Stimulated activated CD4-positive, alpha-beta T cell treated with anti-CD3 and anti-CD28 coated beads, TNF-alpha, amount 100 ng/mL, for 1 hour (primary cell): ENCODE measurements around the gene IL3.

Experiments used
- DNase-seq, 3 donors: peaks; one replicate each; pipeline ENCODE4 v3.0.0-alpha.2; 2020; ENCODE audit warnings: low read depth in 3 of 3, low spot score in 1 of 3

IL3 gene

DNA sequence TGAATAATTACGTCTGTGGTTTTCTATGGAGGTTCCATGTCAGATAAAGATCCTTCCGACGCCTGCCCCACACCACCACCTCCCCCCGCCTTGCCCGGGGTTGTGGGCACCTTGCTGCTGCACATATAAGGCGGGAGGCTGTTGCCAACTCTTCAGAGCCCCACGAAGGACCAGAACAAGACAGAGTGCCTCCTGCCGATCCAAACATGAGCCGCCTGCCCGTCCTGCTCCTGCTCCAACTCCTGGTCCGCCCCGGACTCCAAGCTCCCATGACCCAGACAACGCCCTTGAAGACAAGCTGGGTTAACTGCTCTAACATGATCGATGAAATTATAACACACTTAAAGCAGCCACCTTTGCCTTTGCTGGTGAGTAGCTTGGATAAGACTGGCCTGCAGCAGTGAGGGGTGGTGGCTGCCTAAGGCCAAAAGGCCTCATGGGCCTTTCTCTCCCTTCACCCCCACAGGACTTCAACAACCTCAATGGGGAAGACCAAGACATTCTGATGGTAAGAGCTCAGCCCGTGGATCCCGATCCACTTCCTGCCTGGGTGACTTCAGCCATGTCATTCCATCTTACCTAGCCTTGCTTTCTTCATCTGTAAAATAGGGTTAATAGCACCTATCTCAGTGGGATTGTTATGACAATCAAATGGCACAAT lies at the start of gene IL3:
Gene IL3 (plus strand): TSS at position 155 of the 661 bp plus-strand sequence. CDS start 52 bp downstream, at position 207.
- no peak for DNase-seq

DNA sequence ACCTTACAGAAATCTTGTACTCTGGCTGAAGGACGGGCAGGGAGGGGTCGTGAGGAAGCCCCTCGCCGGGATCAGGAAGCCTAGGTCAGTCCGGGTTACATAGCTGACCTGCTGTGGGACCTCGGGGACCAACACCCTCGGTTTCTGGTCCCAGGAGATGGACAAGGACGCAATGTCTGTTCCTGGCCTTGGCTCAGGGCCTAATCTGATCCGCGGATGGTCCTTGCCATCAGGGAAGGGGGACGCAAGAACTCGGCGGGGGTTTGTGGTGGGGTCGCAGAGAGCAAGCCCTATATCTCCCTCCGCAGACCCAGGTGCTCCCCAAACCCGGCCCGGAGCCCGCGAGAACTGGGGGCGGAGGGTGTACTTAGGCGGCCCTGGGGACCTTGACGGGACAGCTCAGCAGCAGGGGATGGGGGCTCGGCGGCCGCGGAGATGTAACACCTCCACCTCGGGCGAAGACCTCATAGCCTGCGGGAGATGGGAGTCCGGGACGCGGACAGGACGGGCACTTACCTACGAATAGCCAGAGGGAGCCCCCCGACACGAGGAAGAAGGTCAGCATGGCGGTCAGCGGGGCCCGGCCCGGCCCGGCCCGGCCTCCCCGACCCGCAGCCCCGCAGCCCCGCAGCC lies 49.4 kb upstream of the IL3 start:
- DNase-seq, result no peak

GRCh38 chr5:132011622-132012343 lies 48.7 kb upstream of the IL3 start, which contains the start of gene ACSL6:
ACSL6 (minus strand) TSS chr5:132011658; CDS start chr5:132011553, 105 bp downstream.
- DNase-seq, result peak in 1 of 3 donors; percentile 21

DNA sequence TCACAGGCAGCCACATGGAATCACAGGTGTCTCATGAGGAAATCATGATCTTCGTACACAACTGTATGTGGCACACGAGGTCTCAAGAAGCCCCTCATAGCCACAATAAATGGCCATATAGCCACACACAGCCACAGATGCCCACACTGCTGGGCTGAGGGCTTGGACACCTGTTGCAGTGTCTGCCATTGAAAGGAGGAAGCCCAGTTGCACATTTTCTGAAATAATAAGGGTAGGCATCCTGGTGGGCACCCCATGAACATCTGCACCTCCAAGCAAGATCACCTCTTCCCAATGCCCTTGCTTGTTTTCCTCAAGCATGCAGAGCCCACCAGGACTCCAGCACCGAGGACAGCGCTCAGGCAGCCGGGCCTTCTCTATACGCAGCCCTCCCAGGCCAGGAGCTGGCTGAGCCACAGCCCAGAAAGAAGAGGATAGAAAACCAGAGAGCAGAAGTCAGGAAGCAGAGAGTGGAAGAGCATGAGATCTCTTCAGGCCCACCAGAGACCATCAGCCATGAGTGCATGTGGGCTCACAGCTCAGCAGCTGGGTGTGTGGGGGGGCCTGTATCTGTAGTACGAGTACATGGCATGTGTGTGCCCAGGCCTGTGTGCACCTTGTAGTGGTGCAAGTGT lies 48.0 kb upstream of the IL3 start:
- no peak for DNase-seq

- no peak for DNase-seq
These were observed 47.3 kb upstream of the IL3 start for GRCh38 chr5:132013006-132013689.

DNA sequence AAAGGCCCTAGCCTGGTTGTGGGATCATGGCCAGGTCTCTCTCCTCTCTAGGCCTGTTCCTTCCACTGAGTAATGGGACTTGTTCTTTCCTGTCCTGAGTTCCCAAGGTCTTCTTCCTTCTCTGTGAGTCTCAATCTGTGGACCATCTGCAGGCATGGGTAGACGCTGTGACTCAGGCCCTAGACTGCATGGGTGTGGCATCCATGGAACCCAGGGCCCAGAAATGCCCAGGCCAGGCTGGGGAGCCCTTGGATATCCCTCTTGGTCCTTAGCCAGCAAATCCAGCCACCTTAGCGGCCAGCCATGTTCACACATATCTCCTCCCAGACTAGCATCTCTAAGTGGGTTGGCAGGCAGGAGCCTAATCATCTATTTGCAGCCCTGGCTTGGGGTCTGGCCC lies 46.7 kb upstream of the IL3 start:
- no peak for DNase-seq

DNA sequence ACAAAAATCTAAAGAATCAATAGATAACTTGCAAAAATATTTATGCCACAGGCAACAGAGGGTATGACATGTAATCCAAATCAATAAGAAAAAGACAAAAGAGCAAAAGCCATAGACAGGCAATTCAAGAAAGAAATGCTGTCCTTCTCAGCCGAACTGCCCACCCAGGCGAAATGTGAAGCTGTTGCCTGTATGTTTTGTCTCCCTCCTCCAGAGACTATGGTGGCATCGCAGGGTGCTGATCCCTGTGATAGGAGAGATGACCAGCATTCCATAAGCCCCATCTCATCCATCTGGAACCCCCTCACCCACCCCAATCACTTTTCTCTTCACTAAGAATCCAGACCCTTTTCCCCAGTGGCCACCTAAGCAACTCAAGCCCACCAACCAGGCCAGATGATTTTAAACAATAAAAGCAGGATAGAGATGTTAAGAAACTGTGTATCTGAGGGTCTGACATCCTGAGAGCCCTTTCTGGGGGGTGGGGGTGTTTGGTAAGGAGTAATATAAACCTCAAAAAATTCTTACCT lies 43.7 kb upstream of the IL3 start:
- no peak for DNase-seq

- no peak for DNase-seq
These were observed 43.1 kb upstream of the IL3 start for GRCh38 chr5:132017316-132017715.

DNA sequence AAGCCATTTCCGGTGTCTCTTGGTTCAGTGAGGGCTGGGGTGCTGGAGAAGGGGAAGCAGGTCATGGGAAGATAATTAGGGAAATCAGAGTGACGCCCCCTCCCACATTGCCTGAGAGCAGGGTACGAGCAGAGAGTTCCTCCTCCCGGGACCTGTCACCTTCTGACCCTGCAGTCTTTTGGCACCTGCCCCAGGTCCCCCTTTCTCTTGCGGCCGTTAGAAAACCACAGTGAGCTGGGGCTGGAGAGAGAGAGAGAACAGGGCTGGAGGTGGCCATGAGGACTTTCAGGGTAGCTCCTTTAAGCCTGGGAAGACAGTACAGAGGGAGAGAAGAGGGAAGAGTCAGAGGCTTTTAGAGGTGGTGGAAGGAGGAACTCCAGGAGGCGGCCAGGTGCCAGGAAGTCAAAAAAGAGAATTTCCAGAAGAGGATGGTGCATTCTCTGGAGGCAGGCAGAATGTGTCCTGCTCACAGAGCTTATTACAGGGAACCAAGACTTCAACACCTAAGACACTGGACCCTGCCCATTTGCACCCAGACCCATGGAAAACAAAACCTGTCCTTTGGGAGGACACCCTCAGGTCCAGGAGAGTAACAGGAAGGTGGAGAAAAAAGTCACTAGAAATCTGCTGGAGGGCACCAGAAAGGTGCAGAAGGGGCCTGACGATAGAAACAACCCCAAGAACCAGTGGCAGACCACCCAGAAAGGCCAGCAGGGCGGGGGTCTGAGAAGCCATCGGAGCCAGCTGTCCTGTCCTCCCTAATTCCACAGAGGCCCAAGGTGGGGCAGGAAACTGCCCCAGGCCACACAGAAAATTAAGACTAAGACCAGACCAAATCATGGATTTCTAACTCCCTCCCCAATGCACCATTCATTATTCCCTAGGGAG lies 42.5 kb upstream of the IL3 start:
- no peak for DNase-seq

GRCh38 chr5:132019337-132019736 lies 41.1 kb upstream of the IL3 start:
- DNase-seq, result no peak

DNA sequence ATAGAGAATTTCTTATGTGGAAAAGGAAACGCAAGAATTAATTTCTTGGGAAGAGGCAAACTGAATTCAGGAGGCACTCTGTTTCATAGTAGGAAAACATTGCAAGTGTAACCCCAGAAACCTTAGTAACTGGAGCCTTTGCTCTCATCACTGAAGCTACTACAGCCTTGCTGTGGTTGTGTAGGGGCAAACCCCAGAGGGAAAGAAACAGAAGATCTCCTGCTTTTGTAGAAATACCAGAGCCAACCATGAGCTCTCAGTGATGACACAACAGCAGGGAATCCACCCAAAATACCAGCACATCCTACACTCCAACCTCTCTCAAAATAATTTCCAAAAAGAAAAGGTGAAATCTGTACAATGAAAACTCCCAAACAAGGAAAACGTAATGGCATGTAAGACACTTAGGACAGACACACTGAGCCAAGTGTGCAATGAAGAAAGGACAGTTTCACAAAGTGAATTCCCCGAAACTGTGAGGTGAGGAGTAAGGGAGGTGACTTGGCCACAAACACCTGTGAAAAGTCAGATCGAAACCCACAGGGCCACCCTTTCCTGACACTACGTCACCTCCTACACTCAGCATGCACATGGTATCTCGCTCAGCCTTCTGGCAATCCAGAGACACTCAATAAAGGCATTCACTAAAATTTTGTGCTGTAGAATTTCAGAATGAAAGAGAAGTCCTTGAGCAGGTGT lies 40.4 kb upstream of the IL3 start:
- DNase-seq, result peak in 2 of 3 donors; percentile 18 to 29

DNA sequence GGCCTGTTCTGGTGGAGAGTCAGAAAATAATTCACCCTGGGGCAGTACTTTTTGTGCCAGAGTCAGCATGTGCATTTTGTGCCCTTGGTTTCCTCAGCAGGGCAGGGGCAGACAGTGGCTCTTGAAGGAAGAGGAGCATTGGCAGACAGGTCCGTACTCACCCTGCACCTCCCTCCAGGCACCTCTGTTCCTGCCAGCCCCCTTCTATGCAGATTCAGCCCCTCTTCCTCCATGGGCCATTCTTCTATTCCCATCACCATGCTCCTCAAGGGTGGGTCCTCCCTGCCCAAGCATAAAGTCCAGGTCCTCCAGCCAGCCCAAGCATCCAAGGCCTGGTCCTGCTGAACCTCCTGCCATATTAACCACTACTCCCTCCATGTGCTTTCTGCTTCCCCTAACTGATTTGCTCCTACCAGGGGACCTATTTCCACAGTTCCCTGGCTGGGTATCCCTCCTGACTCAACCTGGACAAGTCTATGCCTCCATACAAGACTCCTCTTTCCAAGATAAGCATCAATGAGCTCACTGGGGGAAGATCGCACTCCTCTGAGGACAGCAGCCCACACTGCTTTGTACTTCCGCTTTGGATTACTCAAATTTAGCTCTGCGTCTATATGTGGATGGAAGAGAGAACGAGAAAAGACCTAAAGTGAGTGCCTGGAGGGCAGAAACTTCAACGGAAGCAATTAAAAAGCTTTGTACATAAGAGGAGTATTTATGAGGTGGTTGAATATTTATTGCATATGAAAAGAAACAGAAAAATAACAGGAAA lies 39.7 kb upstream of the IL3 start:
- DNase-seq, result no peak

DNA sequence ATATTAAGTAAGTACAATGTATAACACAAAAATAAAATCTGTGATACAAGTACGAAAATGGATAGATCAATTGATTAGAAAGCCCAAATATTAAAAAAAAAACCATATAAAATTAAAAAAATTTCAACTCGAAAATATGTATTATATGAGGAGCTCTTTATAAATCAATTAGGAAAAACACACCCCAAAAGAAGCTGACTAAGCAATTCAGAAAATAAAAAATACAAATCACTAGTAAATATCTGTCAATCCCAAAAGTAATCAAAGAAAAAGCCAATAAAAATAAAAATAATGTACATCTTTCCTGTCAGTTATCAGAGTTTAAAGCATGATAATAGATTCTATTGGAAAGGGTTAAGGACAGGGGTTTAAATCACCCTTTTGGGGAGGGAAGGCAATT lies 38.8 kb upstream of the IL3 start:
- DNase-seq, result no peak

- no peak for DNase-seq
These were observed 37.7 kb upstream of the IL3 start for GRCh38 chr5:132022737-132023136.

GRCh38 chr5:132023258-132024116 lies 37.0 kb upstream of the IL3 start:
- no peak for DNase-seq

GRCh38 chr5:132024117-132024435 lies 36.4 kb upstream of the IL3 start:
- DNase-seq, result no peak

GRCh38 chr5:132024789-132025402 lies 35.6 kb upstream of the IL3 start:
- DNase-seq, result no peak
